ENCODE data around the gene AFP.

The AFP gene

DNA sequence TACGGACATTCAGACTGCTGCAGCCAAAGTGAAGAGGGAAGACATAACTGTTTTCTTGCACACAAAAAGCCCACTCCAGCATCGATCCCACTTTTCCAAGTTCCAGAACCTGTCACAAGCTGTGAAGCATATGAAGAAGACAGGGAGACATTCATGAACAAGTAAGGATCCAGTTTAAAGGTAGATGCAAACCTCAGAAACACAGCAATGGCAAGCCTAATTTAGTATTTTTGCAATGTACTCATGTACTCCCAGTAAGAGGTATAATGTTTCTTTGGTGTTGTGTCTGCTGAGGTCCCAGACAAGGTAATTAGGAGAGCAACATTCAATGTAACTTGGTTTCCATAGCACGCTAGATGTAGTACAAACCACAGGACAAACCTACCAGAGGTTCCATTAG lies 4.6 kb downstream of the AFP start:
- TF ChIP-seq ISL1 (CRISPR knock-in tag; IDR thresholded peaks at IDR 0.05) = no peak
- no peak for TF ChIP-seq BACH2 (CRISPR knock-in tag; IDR thresholded peaks at IDR 0.05; ENCODE audit: borderline replicate concordance)
- TF ChIP-seq SNAI2 (CRISPR knock-in tag; IDR thresholded peaks at IDR 0.05) = no peak
- TF ChIP-seq CSDC2 (CRISPR knock-in tag; IDR thresholded peaks at IDR 0.05) = no peak
- no peak for TF ChIP-seq ZNF70 (CRISPR knock-in tag; IDR thresholded peaks at IDR 0.05)
- no peak for TF ChIP-seq PPARA (CRISPR knock-in tag; IDR thresholded peaks at IDR 0.05; ENCODE audit: borderline replicate concordance)
- TF ChIP-seq ZFP30 (CRISPR knock-in tag; IDR thresholded peaks at IDR 0.05) = no peak
- ATAC-seq = no peak

DNA sequence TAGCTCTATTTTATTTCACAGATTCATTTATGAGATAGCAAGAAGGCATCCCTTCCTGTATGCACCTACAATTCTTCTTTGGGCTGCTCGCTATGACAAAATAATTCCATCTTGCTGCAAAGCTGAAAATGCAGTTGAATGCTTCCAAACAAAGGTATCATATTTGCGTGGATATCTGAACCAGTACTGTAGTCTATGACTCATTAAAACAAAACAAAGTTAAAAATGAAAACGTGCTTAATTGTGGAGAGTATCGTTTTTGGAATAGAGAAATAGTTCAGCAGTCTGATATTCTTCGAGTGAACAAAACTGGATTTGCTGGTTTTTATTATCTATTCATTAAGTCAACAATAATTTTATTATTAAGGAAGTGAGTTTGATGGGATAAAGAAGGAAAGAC lies 6.3 kb downstream of the AFP start:
- no peak for TF ChIP-seq ARNTL (CRISPR knock-in tag; IDR thresholded peaks at IDR 0.05; ENCODE audit: borderline replicate concordance, low read depth)
- no peak for ATAC-seq

DNA sequence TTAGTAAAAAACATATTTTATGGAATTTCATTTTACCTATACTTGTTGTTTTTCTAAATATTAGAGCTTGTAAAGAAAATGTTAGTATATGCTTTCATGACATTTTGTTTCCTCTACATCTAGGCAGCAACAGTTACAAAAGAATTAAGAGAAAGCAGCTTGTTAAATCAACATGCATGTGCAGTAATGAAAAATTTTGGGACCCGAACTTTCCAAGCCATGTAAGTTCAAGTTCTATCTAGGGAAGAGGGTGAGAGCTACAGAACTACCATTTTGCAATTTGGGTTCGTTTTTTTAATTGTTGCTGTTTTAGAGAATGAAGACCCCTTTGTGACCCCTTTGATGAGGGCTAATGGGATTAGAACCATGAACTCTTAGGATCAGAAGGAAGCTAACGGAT lies 7.2 kb downstream of the AFP start:
- ATAC-seq = no peak
- no peak for TF ChIP-seq ZNF70 (CRISPR knock-in tag; IDR thresholded peaks at IDR 0.05)
- TF ChIP-seq ZNF8 (CRISPR knock-in tag; IDR thresholded peaks at IDR 0.05) = no peak
- no peak for TF ChIP-seq ZFP3 (CRISPR knock-in tag; IDR thresholded peaks at IDR 0.05)
- TF ChIP-seq, protein P1, sequence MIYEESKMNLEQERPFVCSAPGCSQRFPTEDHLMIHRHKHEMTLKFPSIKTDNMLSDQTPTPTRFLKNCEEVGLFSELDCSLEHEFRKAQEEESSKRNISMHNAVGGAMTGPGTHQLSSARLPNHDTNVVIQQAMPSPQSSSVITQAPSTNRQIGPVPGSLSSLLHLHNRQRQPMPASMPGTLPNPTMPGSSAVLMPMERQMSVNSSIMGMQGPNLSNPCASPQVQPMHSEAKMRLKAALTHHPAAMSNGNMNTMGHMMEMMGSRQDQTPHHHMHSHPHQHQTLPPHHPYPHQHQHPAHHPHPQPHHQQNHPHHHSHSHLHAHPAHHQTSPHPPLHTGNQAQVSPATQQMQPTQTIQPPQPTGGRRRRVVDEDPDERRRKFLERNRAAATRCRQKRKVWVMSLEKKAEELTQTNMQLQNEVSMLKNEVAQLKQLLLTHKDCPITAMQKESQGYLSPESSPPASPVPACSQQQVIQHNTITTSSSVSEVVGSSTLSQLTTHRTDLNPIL (CRISPR knock-in tag; IDR thresholded peaks at IDR 0.05; ENCODE audit: low read depth) = no peak
- no peak for TF ChIP-seq ESRRG (CRISPR knock-in tag; IDR thresholded peaks at IDR 0.05)
- no peak for TF ChIP-seq ARNTL (CRISPR knock-in tag; IDR thresholded peaks at IDR 0.05; ENCODE audit: borderline replicate concordance, low read depth)
- no peak for TF ChIP-seq ZC3H10 (CRISPR knock-in tag; IDR thresholded peaks at IDR 0.05)

DNA sequence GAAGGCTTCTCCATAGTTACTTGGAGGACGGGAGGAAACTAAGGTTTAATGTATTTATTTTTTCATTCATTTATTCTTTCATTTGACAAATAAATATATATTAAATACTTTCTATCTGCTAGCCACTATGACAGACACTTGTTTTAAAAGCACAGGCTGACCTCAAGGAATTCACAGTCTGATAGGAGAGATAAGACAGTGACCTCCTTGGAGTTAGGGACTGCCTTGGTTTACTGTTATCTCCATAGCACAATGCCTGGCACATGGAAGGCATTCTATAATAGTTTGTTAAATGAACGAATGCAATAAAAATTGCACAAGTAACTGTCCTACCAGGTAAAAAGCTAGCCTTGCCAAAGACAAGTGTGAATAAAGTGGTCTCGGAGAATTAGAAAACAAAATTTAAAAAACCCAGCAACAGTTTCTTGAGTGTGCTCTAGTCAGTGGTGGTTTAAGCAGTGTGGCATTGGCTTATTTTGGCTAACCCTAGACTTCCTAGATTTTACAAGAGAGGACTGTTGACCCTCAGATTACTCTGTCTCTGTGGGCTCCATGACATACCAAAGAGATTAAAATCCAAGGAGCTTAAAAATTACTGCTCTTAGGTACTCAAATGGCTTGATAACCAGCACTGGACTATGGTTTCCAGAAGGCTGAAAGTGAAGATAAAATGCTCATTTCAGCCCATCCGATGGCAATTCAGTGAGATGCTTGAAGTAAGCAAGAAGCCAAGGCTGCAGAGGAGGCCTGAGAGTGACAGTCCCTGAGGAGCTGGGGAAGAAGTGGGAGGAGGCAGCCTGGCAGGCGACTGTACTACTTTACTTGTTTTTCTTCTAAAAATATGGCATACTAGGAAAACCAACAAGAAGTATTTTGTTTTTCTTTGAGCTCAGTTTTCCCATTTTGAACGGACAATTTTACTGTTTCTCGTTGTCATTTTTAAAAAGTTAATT lies 9.6 kb downstream of the AFP start:
- peak; percentile 38; the same call in 1 of the 3 replicates for ATAC-seq
- no peak for TF ChIP-seq ZFP30 (CRISPR knock-in tag; IDR thresholded peaks at IDR 0.05)
- TF ChIP-seq ZFP3 (CRISPR knock-in tag; IDR thresholded peaks at IDR 0.05) = no peak
- no peak for TF ChIP-seq OSR1 (CRISPR knock-in tag; IDR thresholded peaks at IDR 0.05)
- no peak for TF ChIP-seq ESRRG (CRISPR knock-in tag; IDR thresholded peaks at IDR 0.05)
- TF ChIP-seq PPARA (CRISPR knock-in tag; IDR thresholded peaks at IDR 0.05; ENCODE audit: borderline replicate concordance) = no peak
- TF ChIP-seq GLIS3 (CRISPR knock-in tag; IDR thresholded peaks at IDR 0.05) = no peak
- no peak for TF ChIP-seq ZNF70 (CRISPR knock-in tag; IDR thresholded peaks at IDR 0.05)
- TF ChIP-seq, protein P2, sequence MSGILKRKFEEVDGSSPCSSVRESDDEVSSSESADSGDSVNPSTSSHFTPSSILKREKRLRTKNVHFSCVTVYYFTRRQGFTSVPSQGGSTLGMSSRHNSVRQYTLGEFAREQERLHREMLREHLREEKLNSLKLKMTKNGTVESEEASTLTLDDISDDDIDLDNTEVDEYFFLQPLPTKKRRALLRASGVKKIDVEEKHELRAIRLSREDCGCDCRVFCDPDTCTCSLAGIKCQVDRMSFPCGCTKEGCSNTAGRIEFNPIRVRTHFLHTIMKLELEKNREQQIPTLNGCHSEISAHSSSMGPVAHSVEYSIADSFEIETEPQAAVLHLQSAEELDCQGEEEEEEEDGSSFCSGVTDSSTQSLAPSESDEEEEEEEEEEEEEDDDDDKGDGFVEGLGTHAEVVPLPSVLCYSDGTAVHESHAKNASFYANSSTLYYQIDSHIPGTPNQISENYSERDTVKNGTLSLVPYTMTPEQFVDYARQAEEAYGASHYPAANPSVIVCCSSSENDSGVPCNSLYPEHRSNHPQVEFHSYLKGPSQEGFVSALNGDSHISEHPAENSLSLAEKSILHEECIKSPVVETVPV (CRISPR knock-in tag; IDR thresholded peaks at IDR 0.05) = no peak

DNA sequence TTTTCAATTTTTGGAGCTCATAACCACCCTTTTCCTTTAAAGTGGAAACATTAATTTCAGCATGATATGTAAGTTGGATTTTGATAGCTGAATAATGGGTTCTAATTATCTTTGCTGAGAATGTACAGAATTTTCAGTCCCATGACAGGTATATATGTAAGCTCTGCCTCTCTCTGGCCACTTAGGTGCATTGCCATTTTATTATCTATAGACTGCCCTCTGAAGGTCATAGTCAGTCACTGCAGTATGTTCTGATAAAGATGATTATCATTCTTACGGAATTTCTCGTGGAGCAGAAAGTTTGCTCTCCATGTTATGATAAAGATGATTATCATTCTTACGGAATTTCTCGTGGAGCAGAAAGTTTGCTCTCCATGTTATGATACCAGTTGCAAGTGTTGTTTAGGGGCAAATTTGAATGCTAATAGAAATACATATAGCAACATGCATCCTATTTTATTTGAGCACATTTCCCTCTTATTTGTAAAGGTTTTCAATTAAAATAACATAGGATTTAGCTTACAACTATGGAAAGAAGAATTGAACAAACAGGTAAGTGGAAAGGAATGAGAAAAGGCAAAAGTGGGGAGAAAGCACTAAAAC lies 10.4 kb downstream of the AFP start:
- TF ChIP-seq ISL1 (CRISPR knock-in tag; IDR thresholded peaks at IDR 0.05) (no peak), BACH2 (CRISPR knock-in tag; IDR thresholded peaks at IDR 0.05; ENCODE audit: borderline replicate concordance) (no peak), ZNF8 (CRISPR knock-in tag; IDR thresholded peaks at IDR 0.05) (no peak), ZC3H10 (CRISPR knock-in tag; IDR thresholded peaks at IDR 0.05) (no peak), ZFP3 (CRISPR knock-in tag; IDR thresholded peaks at IDR 0.05) (no peak), ZNF70 (CRISPR knock-in tag; IDR thresholded peaks at IDR 0.05) (no peak), SNAI2 (CRISPR knock-in tag; IDR thresholded peaks at IDR 0.05) (no peak), CSDC2 (CRISPR knock-in tag; IDR thresholded peaks at IDR 0.05) (no peak), GLIS3 (CRISPR knock-in tag; IDR thresholded peaks at IDR 0.05) (no peak), ESRRG (CRISPR knock-in tag; IDR thresholded peaks at IDR 0.05) (no peak), ZNF565 (CRISPR knock-in tag; conservative IDR thresholded peaks at IDR 0.05; ENCODE audit: low read depth) (no peak)
- TF ChIP-seq, protein P1 (CRISPR knock-in tag; IDR thresholded peaks at IDR 0.05; ENCODE audit: low read depth) = no peak
- TF ChIP-seq, protein P2 (CRISPR knock-in tag; IDR thresholded peaks at IDR 0.05) = no peak
- TF ChIP-seq, protein P3, sequence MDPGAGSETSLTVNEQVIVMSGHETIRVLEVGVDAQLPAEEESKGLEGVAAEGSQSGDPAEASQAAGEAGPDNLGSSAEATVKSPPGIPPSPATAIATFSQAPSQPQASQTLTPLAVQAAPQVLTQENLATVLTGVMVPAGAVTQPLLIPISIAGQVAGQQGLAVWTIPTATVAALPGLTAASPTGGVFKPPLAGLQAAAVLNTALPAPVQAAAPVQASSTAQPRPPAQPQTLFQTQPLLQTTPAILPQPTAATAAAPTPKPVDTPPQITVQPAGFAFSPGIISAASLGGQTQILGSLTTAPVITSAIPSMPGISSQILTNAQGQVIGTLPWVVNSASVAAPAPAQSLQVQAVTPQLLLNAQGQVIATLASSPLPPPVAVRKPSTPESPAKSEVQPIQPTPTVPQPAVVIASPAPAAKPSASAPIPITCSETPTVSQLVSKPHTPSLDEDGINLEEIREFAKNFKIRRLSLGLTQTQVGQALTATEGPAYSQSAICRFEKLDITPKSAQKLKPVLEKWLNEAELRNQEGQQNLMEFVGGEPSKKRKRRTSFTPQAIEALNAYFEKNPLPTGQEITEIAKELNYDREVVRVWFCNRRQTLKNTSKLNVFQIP (CRISPR knock-in tag; IDR thresholded peaks at IDR 0.05; ENCODE audit: borderline replicate concordance, low read depth) = no peak
- TF ChIP-seq, protein P4, sequence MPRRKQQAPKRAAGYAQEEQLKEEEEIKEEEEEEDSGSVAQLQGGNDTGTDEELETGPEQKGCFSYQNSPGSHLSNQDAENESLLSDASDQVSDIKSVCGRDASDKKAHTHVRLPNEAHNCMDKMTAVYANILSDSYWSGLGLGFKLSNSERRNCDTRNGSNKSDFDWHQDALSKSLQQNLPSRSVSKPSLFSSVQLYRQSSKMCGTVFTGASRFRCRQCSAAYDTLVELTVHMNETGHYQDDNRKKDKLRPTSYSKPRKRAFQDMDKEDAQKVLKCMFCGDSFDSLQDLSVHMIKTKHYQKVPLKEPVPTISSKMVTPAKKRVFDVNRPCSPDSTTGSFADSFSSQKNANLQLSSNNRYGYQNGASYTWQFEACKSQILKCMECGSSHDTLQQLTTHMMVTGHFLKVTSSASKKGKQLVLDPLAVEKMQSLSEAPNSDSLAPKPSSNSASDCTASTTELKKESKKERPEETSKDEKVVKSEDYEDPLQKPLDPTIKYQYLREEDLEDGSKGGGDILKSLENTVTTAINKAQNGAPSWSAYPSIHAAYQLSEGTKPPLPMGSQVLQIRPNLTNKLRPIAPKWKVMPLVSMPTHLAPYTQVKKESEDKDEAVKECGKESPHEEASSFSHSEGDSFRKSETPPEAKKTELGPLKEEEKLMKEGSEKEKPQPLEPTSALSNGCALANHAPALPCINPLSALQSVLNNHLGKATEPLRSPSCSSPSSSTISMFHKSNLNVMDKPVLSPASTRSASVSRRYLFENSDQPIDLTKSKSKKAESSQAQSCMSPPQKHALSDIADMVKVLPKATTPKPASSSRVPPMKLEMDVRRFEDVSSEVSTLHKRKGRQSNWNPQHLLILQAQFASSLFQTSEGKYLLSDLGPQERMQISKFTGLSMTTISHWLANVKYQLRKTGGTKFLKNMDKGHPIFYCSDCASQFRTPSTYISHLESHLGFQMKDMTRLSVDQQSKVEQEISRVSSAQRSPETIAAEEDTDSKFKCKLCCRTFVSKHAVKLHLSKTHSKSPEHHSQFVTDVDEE (CRISPR knock-in tag; IDR thresholded peaks at IDR 0.05) = no peak

More for the DNA sequence above, 10.4 kb downstream of the AFP start:
- peak; percentile 95 for ATAC-seq
